CD4-positive, alpha-beta T cell (primary cell): Measurements from ENCODE around the gene KCNB1. TPM values are rescaled to one million over a fixed set of nuclear protein-coding genes. Genes with fewer than 3 reads are reported as not detected.

Experiments
- ATAC-seq: fragments of 200-7000 bp; cut with Tn5 transposase; one replicate; pipeline ENCODE4 v1.10.0; 2022; ENCODE audit warnings: mild to moderate bottlenecking; ENCODE audit not compliant: poor library complexity
- CTCF ChIA-PET: fragments of 350-600 bp; sonication (Branson Sonifier 250); formaldehyde crosslinking; loops from one replicate; lab custom pipeline; 2021; ENCODE audit warnings: antibody characterized with exemption, inconsistent platforms; lab: Charles Lee
- POLR2A ChIA-PET: fragments of 350-600 bp; sonication (Branson Sonifier 250); formaldehyde crosslinking; loops from one replicate; lab custom pipeline; 2021; ENCODE audit warnings: antibody characterized with exemption, inconsistent platforms; lab: Charles Lee
- DNase-seq, 14 experiments: peaks; one replicate each; pipeline ENCODE4 v3.0.0-alpha.2; 2013 to 2020; ENCODE audit warnings: mixed read lengths in 2 of 14
- H3K27ac ChIP-seq, 2 donors: one replicate each; pipeline versions ENCODE4 v1.5.1 to v1.7.0; 2013; ENCODE audit warnings: low read length in 2 of 2, low read depth in 1 of 2, mild to moderate bottlenecking in 1 of 2
- H3K27me3 ChIP-seq, 2 experiments: 1 replicate in 1 of 2; 2 replicates in 1 of 2; pipeline versions ENCODE4 v1.6.1 to v1.7.0; 2013; ENCODE audit warnings: low read length in 2 of 2, control low read depth in 1 of 2, mild to moderate bottlenecking in 1 of 2, moderate library complexity in 1 of 2; ENCODE audit not compliant: insufficient read depth in 2 of 2, control insufficient read depth in 1 of 2
- H3K36me3 ChIP-seq: one replicate; pipeline ENCODE4 v1.6.1; 2013; ENCODE audit warnings: low read length, control low read depth; ENCODE audit not compliant: insufficient read depth
- H3K4me1 ChIP-seq: one replicate; pipeline ENCODE4 v1.6.1; 2013; ENCODE audit warnings: low read length, control low read depth; ENCODE audit not compliant: insufficient read depth
- H3K4me3 ChIP-seq: one replicate; pipeline ENCODE4 v1.5.1; 2013; ENCODE audit warnings: mild to moderate bottlenecking, low read length, moderate library complexity
- H3K9me3 ChIP-seq, 2 experiments: 1 replicate in 1 of 2; 2 replicates in 1 of 2; pipeline versions ENCODE4 v1.6.1 to v1.7.0; 2013; ENCODE audit warnings: low read length in 2 of 2, mild to moderate bottlenecking in 2 of 2, control low read depth in 1 of 2, moderate library complexity in 1 of 2; ENCODE audit not compliant: control insufficient read depth in 1 of 2, insufficient read depth in 1 of 2
- H3K27ac Mint-ChIP-seq: one replicate; pipeline ENCODE4 v1.8.0; 2020; ENCODE audit warnings: mixed read lengths
- H3K27me3 Mint-ChIP-seq: one replicate; pipeline ENCODE4 v1.8.0; 2021; ENCODE audit warnings: mixed read lengths
- H3K36me3 Mint-ChIP-seq: one replicate; pipeline ENCODE4 v1.8.0; 2021; ENCODE audit warnings: low read depth, mixed read lengths
- H3K4me1 Mint-ChIP-seq: one replicate; pipeline ENCODE4 v1.8.0; 2021; ENCODE audit warnings: low read depth, mixed read lengths
- H3K4me3 Mint-ChIP-seq: one replicate; pipeline ENCODE4 v1.8.0; 2020; ENCODE audit warnings: mild to moderate bottlenecking, mixed read lengths
- H3K9me3 Mint-ChIP-seq: one replicate; pipeline ENCODE4 v1.8.0; 2020; ENCODE audit warnings: mixed read lengths
- CTCF ChIP-seq: fragments of 200-600 bp; IDR thresholded peaks from one replicate; pipeline ENCODE4 v1.8.0; 2022; ENCODE audit warnings: antibody characterized with exemption, mild to moderate bottlenecking
- intact Hi-C, 2 experiments: fragments of 100-400 bp; cut with DNase I in 1 of 2; cut with micrococcal nuclease in 1 of 2; formaldehyde crosslinking; loops; one replicate each; pipeline versions ENCODE4 v1.15.1 to v1.9.0; 2023 to 2025; cut with DNase I, micrococcal nuclease
- total RNA-seq, 174 experiments: library from RNA in 2 of 174; stranded (reverse) in 2 of 174; gene quantifications; one replicate each; pipeline ENCODE4 v1.2.3 and lab custom pipeline; 2021 to 2026

KCNB1 gene
- total RNA-seq, 2 experiments from 2014 or later, result 0.06 to 0.08 TPM

- no peaks in the 10 kb centered on the region for H3K36me3 ChIP-seq
- Mint-ChIP-seq H3K9me3 (no peaks in the 10 kb centered on the region), H3K4me1 (no peaks in the 10 kb centered on the region), H3K36me3 (no peaks in the 10 kb centered on the region), H3K27me3 (peaks cover 18% of the 10 kb centered on the region), H3K4me3 (no peak overlapping the region), H3K27ac (no peak overlapping the region)
- H3K27me3 ChIP-seq, result peaks cover 0 to 6% of the 10 kb centered on the region in 2 experiments
- H3K27ac ChIP-seq, result no peak overlapping the region
- H3K9me3 ChIP-seq, result no peaks in the 10 kb centered on the region
- POLR2A ChIA-PET, result no interaction called here
- H3K4me1 ChIP-seq, result no peaks in the 10 kb centered on the region
- no peak for TF ChIP-seq CTCF
- DNase-seq (no peak), ATAC-seq (no peak)
- H3K4me3 ChIP-seq, result no peak overlapping the region
- CTCF ChIA-PET, result no interaction called here
- intact Hi-C loops, result no loop called here
These were observed 54.5 kb downstream of the KCNB1 start for GRCh38 chr20:49427751-49428518.

- ATAC-seq (no peak), DNase-seq (no peak)
- H3K4me3 Mint-ChIP-seq, result no peak overlapping the region
- no peak overlapping the region for H3K27ac ChIP-seq
- H3K36me3 Mint-ChIP-seq, result no peaks in the 10 kb centered on the region
- H3K36me3 ChIP-seq, result no peaks in the 10 kb centered on the region
- H3K4me1 Mint-ChIP-seq, result no peaks in the 10 kb centered on the region
- no peak for TF ChIP-seq CTCF
- H3K4me3 ChIP-seq, result no peak overlapping the region
- no peaks in the 10 kb centered on the region for H3K9me3 ChIP-seq
- no peak overlapping the region for H3K27ac Mint-ChIP-seq
- ChIA-PET POLR2A (no interaction called here), CTCF (no interaction called here)
- peaks cover 0 to 6% of the 10 kb centered on the region in 2 experiments for H3K27me3 ChIP-seq
- H3K4me1 ChIP-seq, result no peaks in the 10 kb centered on the region
- intact Hi-C loops, result no loop called here
- peaks cover 18% of the 10 kb centered on the region for H3K27me3 Mint-ChIP-seq
- H3K9me3 Mint-ChIP-seq, result no peaks in the 10 kb centered on the region
These were observed 55.6 kb downstream of the KCNB1 start for GRCh38 chr20:49426873-49427272.

- no peaks in the 10 kb centered on the region for H3K9me3 ChIP-seq
- TF ChIP-seq CTCF, result no peak
- POLR2A ChIA-PET, result no interaction called here
- H3K9me3 Mint-ChIP-seq, result no peaks in the 10 kb centered on the region
- no peaks in the 10 kb centered on the region for H3K4me1 ChIP-seq
- no peak overlapping the region for H3K4me3 ChIP-seq
- intact Hi-C loops, result no loop called here
- ATAC-seq (no peak), DNase-seq (no peak)
- peaks cover 18% of the 10 kb centered on the region for H3K27me3 Mint-ChIP-seq
- no peaks in the 10 kb centered on the region for H3K4me1 Mint-ChIP-seq
- no peaks in the 10 kb centered on the region for H3K36me3 Mint-ChIP-seq
- H3K27ac Mint-ChIP-seq, result no peak overlapping the region
- H3K36me3 ChIP-seq, result no peaks in the 10 kb centered on the region
- H3K27me3 ChIP-seq, result peaks cover 0 to 6% of the 10 kb centered on the region in 2 experiments
- no peak overlapping the region for H3K4me3 Mint-ChIP-seq
- CTCF ChIA-PET, result no interaction called here
- H3K27ac ChIP-seq, result no peak overlapping the region
These were observed 56.1 kb downstream of the KCNB1 start for GRCh38 chr20:49426395-49426794.
